GM12864 (cell line): ENCODE results near the gene CACNA1E.

Experiments used
- DNase-seq: peaks from one replicate; pipeline ENCODE4 v3.0.0-alpha.2; 2011; ENCODE audit warnings: low read depth
- H3K4me3 ChIP-seq: 2 replicates; pipeline ENCODE4 v1.5.1; 2011; ENCODE audit warnings: mild to moderate bottlenecking, low read depth, low read length, control low read depth
- CTCF ChIP-seq: IDR thresholded peaks from 2 replicates; pipeline ENCODE4 v1.5.1; 2011; ENCODE audit warnings: low read depth, mild to moderate bottlenecking, moderate library complexity, low read length, control low read depth, inconsistent platforms; ENCODE audit errors: missing control alignments

Gene CACNA1E

GRCh38 chr1:181680332-181680731 is 197.0 kb downstream of the CACNA1E start:
- no peak for TF ChIP-seq CTCF
- no peak overlapping the region for H3K4me3 ChIP-seq
- no peak for DNase-seq

- TF ChIP-seq CTCF: no peak
- no peak overlapping the region for H3K4me3 ChIP-seq
- DNase-seq: no peak
Observed at GRCh38 chr1:181680871-181681270, 197.6 kb downstream of the CACNA1E start.

- no peak for TF ChIP-seq CTCF
- DNase-seq: no peak
- no peak overlapping the region for H3K4me3 ChIP-seq
Observed at GRCh38 chr1:181685211-181685610, 201.9 kb downstream of the CACNA1E start.

- TF ChIP-seq CTCF: no peak
- DNase-seq: no peak
- no peak overlapping the region for H3K4me3 ChIP-seq
Observed at GRCh38 chr1:181701891-181702290, 218.6 kb downstream of the CACNA1E start.

DNA sequence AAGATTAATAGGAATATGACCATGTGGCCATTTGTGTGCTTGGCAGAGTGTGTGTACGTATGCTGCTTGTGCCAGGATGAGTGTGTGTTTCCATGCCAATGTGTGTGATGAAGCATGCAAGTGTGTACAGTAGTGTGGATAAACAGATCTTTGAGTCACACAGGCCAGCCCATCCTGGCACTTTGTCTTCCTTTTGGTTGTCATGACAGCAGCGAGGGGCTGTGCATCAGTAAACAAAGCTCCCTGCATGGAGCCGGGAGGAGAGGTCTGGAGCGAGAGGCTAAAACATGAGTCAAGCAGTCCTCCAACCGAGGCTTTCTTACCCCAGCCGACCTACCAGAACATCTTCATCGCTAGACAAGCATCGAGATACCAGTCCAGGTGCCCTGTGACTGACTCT is 221.2 kb downstream of the CACNA1E start:
- H3K4me3 ChIP-seq: no peak overlapping the region
- no peak for TF ChIP-seq CTCF
- DNase-seq: no peak

DNA sequence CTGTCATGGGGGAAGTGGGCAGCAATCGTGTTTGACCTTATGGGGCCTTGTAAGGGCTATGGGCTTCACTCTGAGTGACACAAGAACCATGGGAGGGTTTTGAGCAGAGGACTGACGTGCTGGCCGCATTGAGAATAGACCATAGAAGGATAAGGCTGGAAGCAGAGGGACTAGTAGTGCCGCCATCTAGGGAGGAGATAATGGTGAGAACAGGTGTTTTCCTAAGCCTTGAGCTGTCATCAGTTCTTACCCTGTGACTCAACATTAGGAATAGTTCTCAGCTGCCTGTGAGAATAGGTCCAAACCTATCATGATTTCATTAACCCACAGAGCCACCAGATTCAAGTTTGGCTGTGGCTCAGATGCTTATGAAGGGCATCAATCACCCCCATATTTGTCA is 228.5 kb downstream of the CACNA1E start:
- DNase-seq: no peak
- TF ChIP-seq CTCF: no peak
- no peak overlapping the region for H3K4me3 ChIP-seq

GRCh38 chr1:181712711-181713110 is 229.4 kb downstream of the CACNA1E start:
- no peak for DNase-seq
- no peak overlapping the region for H3K4me3 ChIP-seq
- TF ChIP-seq CTCF: no peak
